ENCODE measurements around the gene AP1S1. TPM values are rescaled to one million over a fixed set of nuclear protein-coding genes. Genes with fewer than 3 reads are reported as not detected.
"Not testable (repeated sequence)": the region's sequence is repeated elsewhere in the genome, so short reads cannot be mapped to it uniquely, and the experiment has no call there.

AP1S1 gene
- 14.7 TPM for polyA plus RNA-seq (2013, experiment 1 of 2)
- polyA plus RNA-seq (2013, experiment 2 of 2), result 15.1 TPM

DNA sequence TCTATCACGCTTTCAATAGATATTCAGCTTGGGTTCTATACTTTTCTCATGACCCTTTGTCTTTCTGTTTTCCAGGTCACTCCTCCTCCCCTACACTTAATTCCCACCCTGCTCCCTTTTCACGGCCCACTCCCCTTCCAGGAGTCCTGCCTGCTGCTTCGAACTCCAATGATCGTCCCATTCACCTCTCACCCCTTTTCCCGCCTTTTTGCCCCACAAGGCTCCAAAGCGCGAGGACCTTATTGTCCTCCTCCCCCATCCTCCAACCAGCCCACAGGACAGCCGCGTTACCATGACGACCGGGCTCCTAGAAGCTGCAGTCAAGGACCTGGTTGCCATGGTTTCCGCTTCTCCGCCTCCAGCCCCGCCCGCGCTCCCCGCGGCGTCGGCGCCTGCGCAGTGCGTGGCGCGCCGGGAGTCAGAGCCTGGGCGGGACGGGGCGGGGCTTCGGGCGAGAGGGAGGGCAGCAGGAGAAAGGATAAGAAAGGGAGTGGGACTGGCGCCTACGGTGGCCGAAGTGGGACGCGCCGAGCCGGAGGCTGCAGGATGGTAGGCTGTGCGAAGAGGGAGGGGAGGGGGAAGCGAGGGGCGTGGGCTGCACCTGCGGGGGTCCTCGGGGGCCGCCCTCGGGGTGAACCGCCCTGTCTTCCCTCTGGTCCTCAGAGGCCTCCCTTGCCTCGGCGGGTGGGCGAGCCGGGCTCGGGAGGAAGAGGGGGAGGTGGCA, at the start of gene AP1S1:
TSS of gene AP1S1 (plus strand) at position 508 of the 724 bp plus-strand sequence. CDS start at position 547, 39 bp downstream.
- Histone ChIP-seq H3K27ac (ENCODE audit: low read depth, low read length) (peak within 1 kb of the TSS; percentile 30), H3K4ac (ENCODE audit: low read depth, low read length) (peak within 1 kb of the TSS; percentile 90), H4K8ac (ENCODE audit: low read depth, low read length) (peak within 1 kb of the TSS; percentile 97), H3K9ac (ENCODE audit: low read length) (peak within 1 kb of the TSS; percentile 88), H3K79me2 (ENCODE audit: control insufficient read depth, insufficient read depth, low read length) (no peaks in the 10 kb centered on the region), H3K36me3 (ENCODE audit: control insufficient read depth, insufficient read depth, low read length) (no peaks in the 10 kb centered on the region), H3K23ac (ENCODE audit: low read length) (peak within 1 kb of the TSS; percentile 89), H4K5ac (ENCODE audit: low read length) (no peak within 1 kb of the TSS), H3K4me3 (ENCODE audit: low read length) (peak within 1 kb of the TSS; percentile 72), H2BK5ac (ENCODE audit: low read length) (no peak within 1 kb of the TSS), H2BK15ac (replicated peaks; ENCODE audit: low read depth) (no peak within 1 kb of the TSS), H3K27me3 (ENCODE audit: insufficient read depth, low read length, poor library complexity) (no peaks in the 10 kb centered on the region), H3K4me1 (ENCODE audit: control insufficient read depth, low read depth, low read length) (peaks cover 3% of the 10 kb centered on the region), H3K56ac (ENCODE audit: low read length) (peak within 1 kb of the TSS; percentile 94), H3K79me1 (ENCODE audit: low read length) (no peaks in the 10 kb centered on the region), H2BK120ac (ENCODE audit: low read depth, low read length) (peak within 1 kb of the TSS; percentile 18), H3K4me2 (ENCODE audit: low read length) (peak within 1 kb of the TSS; percentile 11), H3K18ac (ENCODE audit: low read length) (peak within 1 kb of the TSS; percentile 99), H2AK5ac (ENCODE audit: low read length) (no peak within 1 kb of the TSS)
- peak; percentile 100 for DNase-seq
- WGBS (ENCODE audit: extremely low coverage, insufficient coverage, low lambda C conversion rate), result no CpG with 5 or more reads among the region's 51 CpGs

DNA sequence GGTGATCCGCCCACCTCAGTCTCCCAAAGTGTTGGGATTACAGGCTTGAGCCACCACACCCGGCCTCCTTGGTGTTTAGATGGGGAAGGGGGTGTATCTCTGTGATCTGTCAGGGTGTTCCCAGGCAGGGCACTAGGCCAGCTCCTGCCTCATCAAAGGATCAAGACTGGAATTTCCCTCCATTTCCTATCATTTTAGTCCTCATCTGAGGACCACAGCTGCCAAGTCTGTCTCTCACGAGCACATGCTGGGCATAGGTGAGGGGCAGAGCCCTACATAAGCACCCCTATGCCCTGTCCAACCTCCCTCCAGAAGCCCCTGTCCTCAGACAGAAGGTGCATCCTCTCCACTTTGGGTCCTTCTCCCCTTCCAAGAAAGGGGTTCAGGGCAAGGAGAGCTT, 49.5 kb upstream of the AP1S1 start:
- H2BK120ac ChIP-seq (ENCODE audit: low read depth, low read length), result no peak overlapping the region
- no CpG with 5 or more reads among the region's 3 CpGs for whole genome bisulfite sequencing (ENCODE audit: extremely low coverage, insufficient coverage, low lambda C conversion rate)
- no peak overlapping the region for H3K18ac ChIP-seq (ENCODE audit: low read length)
- no peak overlapping the region for H3K9ac ChIP-seq (ENCODE audit: low read length)
- no peak overlapping the region for H3K27ac ChIP-seq (ENCODE audit: low read depth, low read length)
- H2BK5ac ChIP-seq (ENCODE audit: low read length), result no peak overlapping the region
- H3K4ac ChIP-seq (ENCODE audit: low read depth, low read length), result no peak overlapping the region
- H4K8ac ChIP-seq (ENCODE audit: low read depth, low read length), result no peak overlapping the region
- H2AK5ac ChIP-seq (ENCODE audit: low read length), result no peak overlapping the region
- H4K5ac ChIP-seq (ENCODE audit: low read length), result no peak overlapping the region
- H3K4me1 ChIP-seq (ENCODE audit: control insufficient read depth, low read depth, low read length), result peaks cover 5% of the 10 kb centered on the region
- no peaks in the 10 kb centered on the region for H3K27me3 ChIP-seq (ENCODE audit: insufficient read depth, low read length, poor library complexity)
- H3K4me3 ChIP-seq (ENCODE audit: low read length), result no peak overlapping the region
- no peak overlapping the region for H2BK15ac ChIP-seq (replicated peaks; ENCODE audit: low read depth)
- no peaks in the 10 kb centered on the region for H3K79me1 ChIP-seq (ENCODE audit: low read length)
- H3K56ac ChIP-seq (ENCODE audit: low read length), result peak overlapping the region; percentile 25
- H3K23ac ChIP-seq (ENCODE audit: low read length), result no peak overlapping the region
- H3K79me2 ChIP-seq (ENCODE audit: control insufficient read depth, insufficient read depth, low read length), result no peaks in the 10 kb centered on the region
- no peak for DNase-seq
- H3K36me3 ChIP-seq (ENCODE audit: control insufficient read depth, insufficient read depth, low read length), result no peaks in the 10 kb centered on the region
- H3K4me2 ChIP-seq (ENCODE audit: low read length), result no peak overlapping the region

DNA sequence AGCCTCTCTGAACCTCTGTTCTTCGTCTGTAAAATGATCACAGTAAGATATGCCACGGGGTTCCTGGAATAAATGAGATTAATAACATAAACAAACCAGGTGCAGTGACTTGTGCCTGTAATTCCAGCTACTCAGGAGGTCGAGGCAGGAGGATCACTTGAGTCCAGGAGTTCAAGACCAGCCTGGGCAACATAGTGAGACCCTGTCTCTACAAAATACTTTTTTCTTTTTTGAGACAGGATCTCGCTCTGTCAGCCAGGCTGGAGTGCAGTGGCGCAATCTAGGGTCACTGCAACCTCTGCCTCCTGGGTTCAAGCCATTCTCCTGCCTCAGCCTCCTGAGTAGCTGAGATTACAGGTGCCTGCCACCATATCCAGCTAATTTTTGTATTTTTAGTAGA, 49.0 kb upstream of the AP1S1 start:
- not testable (repeated sequence) for H3K23ac ChIP-seq (ENCODE audit: low read length); H2BK5ac ChIP-seq (ENCODE audit: low read length); H3K27ac ChIP-seq (ENCODE audit: low read depth, low read length); H3K79me2 ChIP-seq (ENCODE audit: control insufficient read depth, insufficient read depth, low read length); H2BK120ac ChIP-seq (ENCODE audit: low read depth, low read length); H2AK5ac ChIP-seq (ENCODE audit: low read length); H3K4me3 ChIP-seq (ENCODE audit: low read length); H3K56ac ChIP-seq (ENCODE audit: low read length); H3K79me1 ChIP-seq (ENCODE audit: low read length); H3K4ac ChIP-seq (ENCODE audit: low read depth, low read length); H3K36me3 ChIP-seq (ENCODE audit: control insufficient read depth, insufficient read depth, low read length); H3K4me1 ChIP-seq (ENCODE audit: control insufficient read depth, low read depth, low read length); H3K4me2 ChIP-seq (ENCODE audit: low read length); H3K9ac ChIP-seq (ENCODE audit: low read length); H2BK15ac ChIP-seq (replicated peaks; ENCODE audit: low read depth); H4K5ac ChIP-seq (ENCODE audit: low read length); DNase-seq; H3K18ac ChIP-seq (ENCODE audit: low read length); H3K27me3 ChIP-seq (ENCODE audit: insufficient read depth, low read length, poor library complexity); H4K8ac ChIP-seq (ENCODE audit: low read depth, low read length)
- WGBS (ENCODE audit: extremely low coverage, insufficient coverage, low lambda C conversion rate), result no CpG with 5 or more reads among the region's 5 CpGs

DNA sequence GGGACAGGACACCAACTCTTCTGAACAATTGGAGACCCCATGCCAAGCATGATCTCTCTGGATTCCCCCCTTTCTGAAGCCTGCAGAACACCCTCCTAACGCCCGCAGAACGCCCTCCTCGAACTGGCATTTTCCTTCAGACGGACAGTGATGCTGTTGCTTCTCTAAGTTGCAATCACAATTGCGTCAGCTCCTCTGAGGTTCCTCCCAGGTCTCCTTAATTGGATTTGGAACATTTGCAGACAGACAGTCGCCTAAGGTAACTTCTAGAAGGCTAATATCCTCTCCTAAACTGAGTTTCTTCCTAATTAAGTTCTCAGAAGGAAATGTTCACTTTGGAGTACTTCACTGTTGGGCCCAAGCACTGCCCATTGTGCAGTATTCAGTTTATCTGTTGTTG, 47.9 kb upstream of the AP1S1 start:
- Histone ChIP-seq H3K27me3 (ENCODE audit: insufficient read depth, low read length, poor library complexity) (no peaks in the 10 kb centered on the region), H3K4me2 (ENCODE audit: low read length) (no peak overlapping the region), H3K9ac (ENCODE audit: low read length) (no peak overlapping the region), H3K36me3 (ENCODE audit: control insufficient read depth, insufficient read depth, low read length) (no peaks in the 10 kb centered on the region), H3K79me1 (ENCODE audit: low read length) (no peaks in the 10 kb centered on the region), H3K23ac (ENCODE audit: low read length) (no peak overlapping the region), H3K4me1 (ENCODE audit: control insufficient read depth, low read depth, low read length) (no peaks in the 10 kb centered on the region), H4K5ac (ENCODE audit: low read length) (no peak overlapping the region), H2BK5ac (ENCODE audit: low read length) (no peak overlapping the region), H3K4ac (ENCODE audit: low read depth, low read length) (no peak overlapping the region), H3K4me3 (ENCODE audit: low read length) (no peak overlapping the region), H3K79me2 (ENCODE audit: control insufficient read depth, insufficient read depth, low read length) (no peaks in the 10 kb centered on the region), H2BK15ac (replicated peaks; ENCODE audit: low read depth) (no peak overlapping the region), H3K56ac (ENCODE audit: low read length) (no peak overlapping the region), H3K27ac (ENCODE audit: low read depth, low read length) (no peak overlapping the region), H2BK120ac (ENCODE audit: low read depth, low read length) (no peak overlapping the region), H4K8ac (ENCODE audit: low read depth, low read length) (no peak overlapping the region), H3K18ac (ENCODE audit: low read length) (no peak overlapping the region), H2AK5ac (ENCODE audit: low read length) (no peak overlapping the region)
- no peak for DNase-seq
- no CpG with 5 or more reads among the region's 7 CpGs for WGBS (ENCODE audit: extremely low coverage, insufficient coverage, low lambda C conversion rate)

DNA sequence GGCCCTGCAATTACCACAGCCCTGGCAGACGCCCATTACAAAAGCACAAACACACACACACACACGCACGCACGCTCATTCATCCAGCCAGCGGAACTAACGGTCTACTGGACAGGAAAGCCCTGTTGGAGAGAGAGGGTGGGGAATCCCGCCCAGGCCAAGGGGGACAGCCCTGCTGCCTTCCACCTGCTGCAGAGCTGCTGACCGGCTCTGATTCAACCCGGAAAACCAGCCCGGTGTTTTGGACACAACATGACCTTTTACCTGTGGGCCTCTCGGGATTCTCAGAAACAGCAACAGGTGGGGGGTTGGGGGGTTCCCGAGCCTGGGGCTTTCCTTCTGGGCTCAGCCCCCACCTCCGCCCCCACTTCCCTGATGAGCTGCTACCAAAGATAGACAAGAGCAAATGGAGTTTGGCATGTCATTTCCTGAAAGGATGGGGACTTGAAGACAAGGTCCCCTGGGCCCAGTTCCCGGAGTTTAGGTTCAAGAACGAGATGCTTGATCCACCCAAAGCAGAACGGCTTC, 45.9 kb upstream of the AP1S1 start:
- no peak overlapping the region for H3K23ac ChIP-seq (ENCODE audit: low read length)
- H3K56ac ChIP-seq (ENCODE audit: low read length), result no peak overlapping the region
- no peak overlapping the region for H2BK15ac ChIP-seq (replicated peaks; ENCODE audit: low read depth)
- H2AK5ac ChIP-seq (ENCODE audit: low read length), result no peak overlapping the region
- no peak overlapping the region for H4K5ac ChIP-seq (ENCODE audit: low read length)
- H3K27me3 ChIP-seq (ENCODE audit: insufficient read depth, low read length, poor library complexity), result no peaks in the 10 kb centered on the region
- H3K4me1 ChIP-seq (ENCODE audit: control insufficient read depth, low read depth, low read length), result no peaks in the 10 kb centered on the region
- H3K79me1 ChIP-seq (ENCODE audit: low read length), result no peaks in the 10 kb centered on the region
- no peaks in the 10 kb centered on the region for H3K36me3 ChIP-seq (ENCODE audit: control insufficient read depth, insufficient read depth, low read length)
- no peak overlapping the region for H3K18ac ChIP-seq (ENCODE audit: low read length)
- H3K9ac ChIP-seq (ENCODE audit: low read length), result no peak overlapping the region
- H3K4me3 ChIP-seq (ENCODE audit: low read length), result no peak overlapping the region
- no peak overlapping the region for H2BK5ac ChIP-seq (ENCODE audit: low read length)
- H2BK120ac ChIP-seq (ENCODE audit: low read depth, low read length), result no peak overlapping the region
- WGBS (ENCODE audit: extremely low coverage, insufficient coverage, low lambda C conversion rate), result no CpG with 5 or more reads among the region's 16 CpGs
- no peak for DNase-seq
- no peak overlapping the region for H4K8ac ChIP-seq (ENCODE audit: low read depth, low read length)
- H3K4me2 ChIP-seq (ENCODE audit: low read length), result no peak overlapping the region
- no peak overlapping the region for H3K27ac ChIP-seq (ENCODE audit: low read depth, low read length)
- H3K79me2 ChIP-seq (ENCODE audit: control insufficient read depth, insufficient read depth, low read length), result no peaks in the 10 kb centered on the region
- H3K4ac ChIP-seq (ENCODE audit: low read depth, low read length), result no peak overlapping the region
